Measurements from ENCODE around the gene PALD1. TPM values are rescaled to one million over a fixed set of nuclear protein-coding genes. Genes with fewer than 3 reads are reported as not detected.

The PALD1 gene
- total RNA-seq, 1 donor from 2014 or later = 6.9 TPM

DNA sequence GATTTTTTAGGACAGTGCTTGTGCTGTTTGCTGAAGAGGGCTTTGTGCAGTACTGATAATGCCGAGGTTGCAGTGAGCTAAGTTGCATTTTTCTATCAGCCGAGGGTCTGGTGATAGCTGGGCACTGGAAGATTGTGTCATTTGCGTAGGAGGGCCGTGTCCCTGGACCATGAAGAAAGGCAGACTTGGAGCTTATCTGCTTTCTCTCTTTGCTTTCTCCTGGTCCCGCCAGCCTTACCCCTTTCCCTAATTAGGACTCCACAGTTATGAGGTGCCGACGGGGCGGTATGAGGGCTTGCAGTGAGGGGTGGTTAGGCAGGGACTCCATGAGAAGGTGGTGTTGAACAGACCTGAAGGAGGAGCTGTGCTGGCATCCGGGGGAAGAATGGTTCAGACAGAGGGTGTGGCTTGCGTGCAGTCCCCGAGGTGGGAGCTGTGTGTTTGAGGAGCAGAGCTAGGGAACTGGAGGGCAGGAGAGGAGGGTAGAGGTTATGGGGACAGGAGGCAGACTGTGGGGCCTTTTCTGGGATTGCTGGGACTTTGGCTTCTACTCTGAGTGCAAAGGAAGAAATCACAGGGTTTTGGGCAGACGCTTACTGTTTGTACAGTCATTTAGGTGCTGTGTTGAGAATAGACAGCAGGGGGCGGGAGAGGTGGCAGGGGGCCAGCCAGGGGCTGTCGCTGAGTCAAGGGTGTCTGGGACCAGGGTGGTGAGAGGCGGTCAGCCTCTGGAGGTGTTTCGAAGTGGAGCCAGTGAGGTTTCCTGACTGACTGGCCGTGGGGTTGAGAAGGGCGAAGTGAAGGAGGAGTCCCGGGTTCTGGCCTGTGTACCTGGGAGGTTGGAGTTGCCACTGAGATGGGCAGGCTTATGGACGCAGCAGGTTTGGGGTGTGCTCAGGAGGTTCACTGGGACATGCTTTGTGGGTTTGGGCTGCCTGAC lies 80.6 kb downstream of the PALD1 start:
- Histone ChIP-seq H3K36me3 (no peaks in the 10 kb centered on the region), H3K4me1 (peaks cover 15% of the 10 kb centered on the region), H3K27ac (no peak overlapping the region), H3K4me3 (peak overlapping the region in 1 of 2 donors; percentile 18), H3K9me3 (no peaks in the 10 kb centered on the region), H3K27me3 (no peaks in the 10 kb centered on the region)
- intact Hi-C loops (cut with DNase I) = no loop called here
- TF ChIP-seq, protein P1, sequence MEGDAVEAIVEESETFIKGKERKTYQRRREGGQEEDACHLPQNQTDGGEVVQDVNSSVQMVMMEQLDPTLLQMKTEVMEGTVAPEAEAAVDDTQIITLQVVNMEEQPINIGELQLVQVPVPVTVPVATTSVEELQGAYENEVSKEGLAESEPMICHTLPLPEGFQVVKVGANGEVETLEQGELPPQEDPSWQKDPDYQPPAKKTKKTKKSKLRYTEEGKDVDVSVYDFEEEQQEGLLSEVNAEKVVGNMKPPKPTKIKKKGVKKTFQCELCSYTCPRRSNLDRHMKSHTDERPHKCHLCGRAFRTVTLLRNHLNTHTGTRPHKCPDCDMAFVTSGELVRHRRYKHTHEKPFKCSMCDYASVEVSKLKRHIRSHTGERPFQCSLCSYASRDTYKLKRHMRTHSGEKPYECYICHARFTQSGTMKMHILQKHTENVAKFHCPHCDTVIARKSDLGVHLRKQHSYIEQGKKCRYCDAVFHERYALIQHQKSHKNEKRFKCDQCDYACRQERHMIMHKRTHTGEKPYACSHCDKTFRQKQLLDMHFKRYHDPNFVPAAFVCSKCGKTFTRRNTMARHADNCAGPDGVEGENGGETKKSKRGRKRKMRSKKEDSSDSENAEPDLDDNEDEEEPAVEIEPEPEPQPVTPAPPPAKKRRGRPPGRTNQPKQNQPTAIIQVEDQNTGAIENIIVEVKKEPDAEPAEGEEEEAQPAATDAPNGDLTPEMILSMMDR (IDR thresholded peaks at IDR 0.05) = peak; percentile 36 to 58 (median 38)
- no peak for TF ChIP-seq POLR2AphosphoS5 (IDR thresholded peaks at IDR 0.05; ENCODE audit: insufficient read depth in 1 of 2, low read depth in 1 of 2)
- no peak for DNase-seq (ENCODE audit: extremely low spot score in 2 of 2)

DNA sequence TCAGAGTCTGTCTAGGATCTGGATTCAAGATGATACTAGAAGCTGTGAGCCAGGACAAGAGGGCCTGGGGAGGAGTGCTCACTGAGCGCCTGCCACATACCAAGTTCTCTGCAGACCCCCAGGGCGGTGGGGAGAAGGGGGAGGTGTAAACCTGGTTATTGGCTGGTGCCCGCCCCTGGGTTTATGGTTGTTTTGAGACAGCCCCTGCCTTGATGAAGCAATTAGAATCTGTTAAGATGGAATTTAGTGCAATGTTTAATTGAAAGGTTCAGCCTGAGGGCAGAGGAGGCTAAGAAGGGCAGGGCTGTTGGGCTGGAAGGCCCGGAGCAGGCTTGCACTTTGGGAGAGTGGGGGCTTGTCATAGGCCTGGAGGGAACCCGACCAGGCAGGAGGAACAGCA lies 81.3 kb downstream of the PALD1 start:
- Histone ChIP-seq H3K27me3 (no peaks in the 10 kb centered on the region), H3K27ac (no peak overlapping the region), H3K4me1 (peaks cover 15% of the 10 kb centered on the region), H3K36me3 (no peaks in the 10 kb centered on the region), H3K4me3 (no peak overlapping the region), H3K9me3 (no peaks in the 10 kb centered on the region)
- no peak for DNase-seq (ENCODE audit: extremely low spot score in 2 of 2)
- intact Hi-C loops (cut with DNase I) = no loop called here
- TF ChIP-seq POLR2A (IDR thresholded peaks at IDR 0.05) (no peak), POLR2AphosphoS5 (IDR thresholded peaks at IDR 0.05; ENCODE audit: insufficient read depth in 1 of 2, low read depth in 1 of 2) (no peak)
- TF ChIP-seq, protein P1 (IDR thresholded peaks at IDR 0.05) = no peak

DNA sequence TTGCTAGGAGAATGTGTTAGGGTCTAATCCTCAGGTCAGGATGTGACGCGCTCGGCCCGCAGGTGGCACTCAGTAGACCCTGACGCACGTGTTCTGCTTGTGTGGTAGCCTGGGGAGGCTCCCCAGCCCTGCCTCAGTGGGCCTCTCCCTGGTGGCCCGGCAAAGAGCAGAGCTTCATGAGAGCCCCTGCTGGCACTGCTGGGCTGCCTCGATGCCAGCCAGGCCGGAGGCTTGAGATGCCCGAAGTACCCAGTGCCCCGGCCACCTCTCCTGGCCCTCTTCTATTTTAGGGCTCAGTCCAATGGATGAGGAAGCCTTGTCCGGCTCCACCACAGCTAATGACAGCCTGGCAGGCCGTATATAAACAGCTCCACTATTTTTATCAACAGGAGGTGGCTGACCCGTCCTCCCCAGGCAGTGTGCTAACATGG lies 82.0 kb downstream of the PALD1 start:
- DNase-seq (ENCODE audit: extremely low spot score in 2 of 2) = no peak
- no peak overlapping the region for H3K27ac ChIP-seq

DNA sequence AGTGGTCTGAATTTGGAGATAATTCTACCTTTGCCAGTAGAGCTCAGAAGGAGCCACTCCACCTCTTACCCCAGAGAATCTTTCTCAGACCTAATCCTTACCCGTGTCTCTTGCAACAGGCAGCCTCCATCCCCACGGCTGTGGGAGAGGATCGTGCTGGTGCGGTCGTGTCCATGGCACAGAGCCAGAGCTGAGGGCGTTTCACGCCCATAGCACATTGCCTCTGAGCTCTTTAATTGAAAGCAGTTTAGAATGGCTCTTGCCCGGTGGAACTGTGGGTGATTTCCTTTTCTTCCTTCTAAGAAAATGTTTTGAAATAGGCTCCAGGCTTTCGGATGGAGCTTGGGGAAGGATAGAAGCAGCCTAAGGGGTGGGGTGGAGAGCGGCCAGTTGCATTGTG lies 82.5 kb downstream of the PALD1 start:
- TF ChIP-seq, protein P1 (IDR thresholded peaks at IDR 0.05) = no peak
- no peak for TF ChIP-seq POLR2A (IDR thresholded peaks at IDR 0.05)
- TF ChIP-seq POLR2AphosphoS5 (IDR thresholded peaks at IDR 0.05; ENCODE audit: insufficient read depth in 1 of 2, low read depth in 1 of 2) = no peak
- Histone ChIP-seq H3K4me3 (no peak overlapping the region), H3K9me3 (no peaks in the 10 kb centered on the region), H3K36me3 (no peaks in the 10 kb centered on the region), H3K27me3 (no peaks in the 10 kb centered on the region), H3K27ac (no peak overlapping the region), H3K4me1 (peaks cover 15% of the 10 kb centered on the region)
- intact Hi-C loops (cut with DNase I) = no loop called here
- no peak for DNase-seq (ENCODE audit: extremely low spot score in 2 of 2)

More for the DNA sequence above, 82.0 kb downstream of the PALD1 start:
- Histone ChIP-seq H3K4me3 (no peak overlapping the region), H3K27me3 (no peaks in the 10 kb centered on the region), H3K9me3 (no peaks in the 10 kb centered on the region), H3K4me1 (peaks cover 15% of the 10 kb centered on the region), H3K36me3 (no peaks in the 10 kb centered on the region)
- intact Hi-C loops (cut with DNase I) = no loop called here
- TF ChIP-seq, protein P1 (IDR thresholded peaks at IDR 0.05) = no peak
- TF ChIP-seq POLR2A (IDR thresholded peaks at IDR 0.05) = no peak
- no peak for TF ChIP-seq POLR2AphosphoS5 (IDR thresholded peaks at IDR 0.05; ENCODE audit: insufficient read depth in 1 of 2, low read depth in 1 of 2)

DNA sequence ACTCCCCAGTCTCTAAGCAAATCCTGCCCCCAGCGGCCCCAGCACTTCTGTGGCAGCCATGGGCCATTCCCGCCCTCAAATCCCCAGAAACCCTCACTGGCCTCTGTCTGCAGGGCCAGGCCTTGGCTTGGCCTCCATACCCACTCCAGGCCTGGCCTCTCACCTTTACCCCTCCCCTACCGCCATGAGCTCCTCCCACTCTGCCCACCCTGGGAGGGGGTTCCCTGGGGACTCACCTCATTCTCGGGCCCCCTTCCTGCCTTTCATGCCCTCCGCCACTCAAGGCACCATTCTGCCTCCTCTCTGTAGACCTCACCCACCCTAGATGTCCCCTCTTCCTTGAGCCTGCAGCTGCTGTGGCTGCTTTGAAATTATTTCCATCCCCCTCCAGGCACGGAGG lies 83.0 kb downstream of the PALD1 start:
- intact Hi-C loops (cut with DNase I) = no loop called here
- no peaks in the 10 kb centered on the region for H3K9me3 ChIP-seq
- H3K4me1 ChIP-seq = peaks cover 15% of the 10 kb centered on the region
- no peaks in the 10 kb centered on the region for H3K36me3 ChIP-seq
- H3K4me3 ChIP-seq = no peak overlapping the region
- TF ChIP-seq, protein P1 (IDR thresholded peaks at IDR 0.05) = no peak
- H3K27ac ChIP-seq = no peak overlapping the region
- DNase-seq (ENCODE audit: extremely low spot score in 2 of 2) = no peak
- no peaks in the 10 kb centered on the region for H3K27me3 ChIP-seq
